Hematopoietic multipotent progenitor cell (in vitro differentiated cells): Measurements from ENCODE around the gene POTEH. TPM values are rescaled to one million over a fixed set of nuclear protein-coding genes. Genes with fewer than 3 reads are reported as not detected.
"Not testable (repeated sequence)": the region's sequence is repeated elsewhere in the genome, so short reads cannot be mapped to it uniquely, and the experiment has no call there.

ENCODE experiments used
- DNase-seq, 3 donors: peaks; one replicate each; pipeline ENCODE4 v3.0.0-alpha.2; 2011 to 2015; ENCODE audit warnings: low read depth in 2 of 3, low spot score in 2 of 3
- small RNA-seq: library from RNA; depleted of rRNA; stranded (forward); fragments of <200 nt; gene quantifications from one replicate; pipeline ENCODE3, GENCODE V24; 2012
- total RNA-seq: library from RNA; depleted of rRNA; stranded (reverse); fragments of >200 nt; gene quantifications from one replicate; pipeline ENCODE4 v1.2.3, GENCODE V29; 2012

Gene POTEH
- total RNA-seq, 1 donor: not detected

DNA sequence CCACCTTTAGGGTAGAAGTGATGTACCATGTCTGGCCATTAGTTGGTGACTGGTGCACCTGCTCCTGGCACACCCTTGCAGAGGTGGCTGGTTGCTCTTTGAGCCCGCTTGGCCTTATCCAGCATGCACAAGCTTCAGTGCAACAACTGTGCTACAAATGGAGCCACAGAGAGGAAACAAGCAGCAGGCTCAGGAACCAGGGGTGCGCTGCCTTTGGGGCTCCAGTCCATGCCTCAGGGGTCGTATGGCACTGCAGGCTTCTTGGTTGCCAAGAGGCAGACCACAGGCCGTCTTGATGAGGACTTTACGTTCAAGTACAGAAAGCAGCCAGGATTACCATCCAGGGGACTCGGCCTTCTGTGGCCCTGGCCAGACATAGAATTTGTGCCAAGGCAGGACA is 44.6 kb downstream of the POTEH start:
- not testable (repeated sequence) for DNase-seq

DNA sequence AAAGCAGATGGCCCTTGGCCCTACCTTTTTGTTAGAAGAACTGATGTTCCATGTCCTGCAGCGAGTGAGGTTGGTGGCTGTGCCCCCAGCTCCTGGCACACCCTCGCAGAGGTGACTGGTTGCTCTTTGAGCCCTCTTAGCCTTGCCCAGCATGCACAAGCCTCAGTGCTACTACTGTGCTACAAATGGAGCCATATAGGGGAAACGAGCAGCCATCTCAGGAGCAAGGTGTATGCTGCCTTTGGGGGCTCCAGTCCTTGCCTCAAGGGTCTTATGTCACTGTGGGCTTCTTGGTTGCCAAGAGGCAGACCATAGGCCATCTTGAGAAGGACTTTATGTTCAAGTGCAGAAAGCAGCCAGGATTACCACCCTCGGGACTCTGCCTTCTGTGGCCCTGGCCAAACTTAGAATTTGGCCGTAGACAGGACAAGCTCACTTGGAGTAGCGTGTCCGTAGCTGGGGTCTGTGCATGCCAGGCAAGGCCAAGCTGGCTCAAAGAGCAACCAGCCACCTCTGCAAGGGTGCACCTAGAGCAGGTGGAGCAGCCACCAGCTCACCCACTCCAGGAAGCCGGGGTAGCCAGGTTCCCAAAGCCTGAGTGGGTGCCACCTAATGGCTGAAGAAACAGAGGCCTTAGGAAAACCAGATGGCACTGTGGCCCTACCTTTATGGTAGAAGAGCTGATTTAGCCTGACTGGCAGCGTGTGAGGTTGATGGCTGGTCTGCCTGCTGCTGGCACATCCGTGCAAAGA is 48.5 kb downstream of the POTEH start:
- DNase-seq: not testable (repeated sequence)

- DNase-seq: not testable (repeated sequence)
These were observed 49.1 kb downstream of the POTEH start for GRCh38 chr22:15738909-15739391.

DNA sequence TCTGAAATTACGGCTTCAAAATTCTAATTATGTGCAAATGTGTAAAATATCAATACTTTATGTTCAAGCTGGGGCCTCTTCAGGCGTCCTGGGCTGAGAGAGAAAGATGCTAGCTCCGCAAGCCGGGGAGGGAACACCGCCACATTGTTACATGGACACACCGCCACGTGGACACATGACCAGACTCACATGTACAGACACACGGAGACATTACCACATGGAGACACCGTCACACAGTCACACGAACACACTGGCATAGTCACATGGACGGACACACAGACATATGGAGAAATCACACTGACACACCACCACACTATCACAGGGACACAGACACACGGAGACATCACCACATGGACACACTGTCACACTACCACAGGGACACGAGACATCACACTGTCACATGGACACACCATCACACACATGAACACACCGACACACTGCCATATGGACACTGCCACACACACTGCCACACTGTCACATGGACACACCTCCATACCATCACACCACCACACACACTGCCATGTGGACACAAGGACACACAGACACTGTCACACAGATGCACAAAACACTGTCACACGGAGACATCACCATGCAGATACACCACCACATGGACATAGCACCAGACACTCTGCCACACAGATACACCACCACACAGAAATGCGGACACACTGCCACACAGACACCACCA is 58.0 kb downstream of the POTEH start:
- not testable (repeated sequence) for DNase-seq

- not testable (repeated sequence) for DNase-seq
These were observed 59.5 kb downstream of the POTEH start for GRCh38 chr22:15749181-15749970.

- DNase-seq: not testable (repeated sequence)
These were observed 69.7 kb downstream of the POTEH start for GRCh38 chr22:15759443-15760097.

GRCh38 chr22:15760388-15761150 is 70.7 kb downstream of the POTEH start:
- DNase-seq: not testable (repeated sequence)

- DNase-seq: not testable (repeated sequence)
These were observed 71.4 kb downstream of the POTEH start for GRCh38 chr22:15761151-15761777.

- DNase-seq: not testable (repeated sequence)
These were observed 73.7 kb downstream of the POTEH start for GRCh38 chr22:15763559-15763958.

Small RNA genes lying within 50 kb of the gene (small RNA-seq; reads per million reads assigned to genes)
- gene RNU6-816P: not detected

Other genes starting within 250 kb of the POTEH start
- not detected for gene OR11H1, start 161.8 kb upstream of the POTEH start, total RNA-seq